ENCODE measurements around the gene TFAP2E. TPM values are rescaled to one million over a fixed set of nuclear protein-coding genes. Genes with fewer than 3 reads are reported as not detected.
A peak's percentile ranks its signal among the peaks of the same experiment; 100 is the strongest.

TFAP2E gene
- total RNA-seq, 1 donor from 2014 or later, result 10.2 TPM

DNA sequence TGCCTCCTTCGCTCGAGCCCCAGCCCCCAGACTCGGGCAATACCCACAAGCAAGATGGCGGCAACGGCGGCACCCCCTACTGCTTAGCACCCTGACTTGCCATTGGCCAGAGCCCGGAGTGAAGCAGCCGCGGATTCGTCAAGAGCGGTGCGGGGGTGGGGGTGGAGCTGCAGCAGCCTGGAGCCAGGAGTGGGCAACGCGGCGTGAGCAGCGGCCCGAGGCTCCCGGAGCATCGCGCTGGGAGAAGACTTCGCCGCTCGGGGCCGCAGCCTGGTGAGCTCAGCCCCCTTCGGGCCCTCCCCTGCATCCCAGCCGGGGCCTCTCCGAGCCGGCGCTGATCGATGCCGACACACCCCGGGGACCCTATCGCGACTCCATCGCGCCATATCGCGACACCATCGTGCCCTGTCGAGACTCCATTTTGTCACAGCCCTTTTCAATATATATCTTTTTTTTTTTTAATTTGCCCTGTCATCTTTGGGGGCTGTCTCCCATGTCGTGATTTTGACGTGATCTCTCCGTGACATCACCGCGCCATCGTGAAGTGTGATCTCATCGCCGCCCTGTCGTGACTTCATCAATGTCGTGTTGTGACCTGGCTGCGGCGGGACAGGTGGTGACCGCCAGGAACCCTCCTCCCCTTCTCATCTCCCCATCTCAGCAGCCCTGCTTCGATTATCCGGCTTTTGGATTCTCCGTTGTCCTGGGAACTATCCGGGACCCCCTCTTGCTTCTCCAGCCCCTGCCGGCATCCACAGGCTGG lies 15.3 kb upstream of the TFAP2E start, which contains the start of gene NCDN:
Gene NCDN, plus strand, starts transcription at position 189 of the 763 bp plus-strand sequence. Its CDS starts 392 bp downstream, at position 581.
- H3K36me3 ChIP-seq, result peaks cover 4 to 20% of the 10 kb centered on the region in 2 donors
- peak within 1 kb of the TSS; percentile 85 to 98 for H3K4me3 ChIP-seq
- H3K4me1 ChIP-seq, result peaks cover 4 to 46% of the 10 kb centered on the region in 2 donors
- no peaks in the 10 kb centered on the region for H3K27me3 ChIP-seq
- peak within 1 kb of the TSS; percentile 95 to 97 for H3K27ac ChIP-seq
- intact Hi-C loops (cut with DNase I), result loop anchor here (2.0 to 5.0 kb wide), 6 partner anchors 19 to 365 kb away; partner anchors contain the start of genes C1orf216, PSMB2 and SFPQ
- DNase-seq (ENCODE audit: low spot score in 2 of 2), result peak; percentile 91 to 99
- TF ChIP-seq, protein P1, sequence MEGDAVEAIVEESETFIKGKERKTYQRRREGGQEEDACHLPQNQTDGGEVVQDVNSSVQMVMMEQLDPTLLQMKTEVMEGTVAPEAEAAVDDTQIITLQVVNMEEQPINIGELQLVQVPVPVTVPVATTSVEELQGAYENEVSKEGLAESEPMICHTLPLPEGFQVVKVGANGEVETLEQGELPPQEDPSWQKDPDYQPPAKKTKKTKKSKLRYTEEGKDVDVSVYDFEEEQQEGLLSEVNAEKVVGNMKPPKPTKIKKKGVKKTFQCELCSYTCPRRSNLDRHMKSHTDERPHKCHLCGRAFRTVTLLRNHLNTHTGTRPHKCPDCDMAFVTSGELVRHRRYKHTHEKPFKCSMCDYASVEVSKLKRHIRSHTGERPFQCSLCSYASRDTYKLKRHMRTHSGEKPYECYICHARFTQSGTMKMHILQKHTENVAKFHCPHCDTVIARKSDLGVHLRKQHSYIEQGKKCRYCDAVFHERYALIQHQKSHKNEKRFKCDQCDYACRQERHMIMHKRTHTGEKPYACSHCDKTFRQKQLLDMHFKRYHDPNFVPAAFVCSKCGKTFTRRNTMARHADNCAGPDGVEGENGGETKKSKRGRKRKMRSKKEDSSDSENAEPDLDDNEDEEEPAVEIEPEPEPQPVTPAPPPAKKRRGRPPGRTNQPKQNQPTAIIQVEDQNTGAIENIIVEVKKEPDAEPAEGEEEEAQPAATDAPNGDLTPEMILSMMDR (IDR thresholded peaks at IDR 0.05), result no peak
- H3K9me3 ChIP-seq, result no peaks in the 10 kb centered on the region

DNA sequence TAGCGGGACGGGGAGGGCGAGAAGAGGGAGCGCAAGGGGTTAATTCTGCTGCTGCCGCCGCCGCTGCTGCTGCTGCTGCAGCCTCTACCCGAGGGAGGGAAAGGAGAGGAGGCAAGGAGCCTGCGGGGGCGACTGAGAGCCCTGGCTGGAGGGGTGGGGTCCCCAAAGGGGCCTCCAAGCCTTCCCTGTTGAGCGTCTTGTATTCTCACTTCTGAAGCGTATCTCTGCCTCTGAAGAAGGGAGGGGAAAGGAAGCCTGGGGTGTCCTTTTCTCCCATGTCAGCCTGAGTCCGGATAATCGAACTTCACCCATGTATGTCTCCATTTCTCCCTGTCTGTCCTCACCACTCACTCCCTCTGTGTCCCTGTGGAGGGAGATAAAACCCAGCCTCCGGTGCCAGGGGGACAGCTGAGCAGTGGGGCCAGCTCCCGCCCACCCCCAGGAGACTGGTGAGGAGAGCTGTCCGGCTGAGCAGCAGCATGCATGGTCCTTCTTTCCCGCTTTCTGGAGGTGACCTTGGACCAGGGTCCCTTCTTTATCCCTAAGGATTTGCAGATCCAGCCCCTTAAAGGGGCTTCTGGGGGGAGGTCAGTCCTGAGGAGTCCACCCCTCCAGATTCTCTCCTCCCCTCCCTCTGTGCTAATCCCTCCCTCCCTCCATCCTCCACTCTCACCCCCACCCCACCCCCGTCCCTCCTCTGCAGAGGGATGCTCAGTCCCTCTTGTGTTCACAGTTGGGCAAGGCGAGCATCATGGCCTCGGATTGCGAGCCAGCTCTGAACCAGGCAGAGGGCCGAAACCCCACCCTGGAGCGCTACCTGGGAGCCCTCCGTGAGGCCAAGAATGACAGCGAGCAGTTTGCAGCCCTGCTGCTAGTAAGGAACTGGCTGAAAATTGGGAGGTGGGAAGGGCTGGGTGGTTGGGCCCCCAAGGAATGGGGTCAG lies 14.5 kb upstream of the TFAP2E start:
- H3K27ac ChIP-seq, result peak overlapping the region; percentile 95 to 97
- TF ChIP-seq, protein P1 (IDR thresholded peaks at IDR 0.05), result no peak
- H3K27me3 ChIP-seq, result no peaks in the 10 kb centered on the region
- H3K36me3 ChIP-seq, result peaks cover 7 to 22% of the 10 kb centered on the region in 2 donors
- H3K9me3 ChIP-seq, result no peaks in the 10 kb centered on the region
- intact Hi-C loops (cut with DNase I), result loop anchor here (5.0 kb wide), 2 partner anchors 84 to 214 kb away; partner anchors contain the start of gene PSMB2
- no peak for DNase-seq (ENCODE audit: low spot score in 2 of 2)
- H3K4me3 ChIP-seq, result peak overlapping the region; percentile 85 to 98
- peaks cover 4 to 44% of the 10 kb centered on the region in 2 donors for H3K4me1 ChIP-seq

- Histone ChIP-seq H3K27ac (peak overlapping the region; percentile 32 to 95), H3K9me3 (no peaks in the 10 kb centered on the region), H3K27me3 (no peaks in the 10 kb centered on the region), H3K4me1 (peaks cover 4 to 40% of the 10 kb centered on the region in 2 donors), H3K4me3 (peak overlapping the region in 1 of 2 donors; percentile 85), H3K36me3 (peaks cover 10 to 22% of the 10 kb centered on the region in 2 donors)
- DNase-seq (ENCODE audit: low spot score in 2 of 2), result no peak
- TF ChIP-seq, protein P1 (IDR thresholded peaks at IDR 0.05), result no peak
- intact Hi-C loops (cut with DNase I), result loop anchor here (5.0 kb wide), 2 partner anchors 83 to 213 kb away; partner anchors contain the start of gene PSMB2
Measured at GRCh38 chr1:35559317-35559944, 13.7 kb upstream of the TFAP2E start.

DNA sequence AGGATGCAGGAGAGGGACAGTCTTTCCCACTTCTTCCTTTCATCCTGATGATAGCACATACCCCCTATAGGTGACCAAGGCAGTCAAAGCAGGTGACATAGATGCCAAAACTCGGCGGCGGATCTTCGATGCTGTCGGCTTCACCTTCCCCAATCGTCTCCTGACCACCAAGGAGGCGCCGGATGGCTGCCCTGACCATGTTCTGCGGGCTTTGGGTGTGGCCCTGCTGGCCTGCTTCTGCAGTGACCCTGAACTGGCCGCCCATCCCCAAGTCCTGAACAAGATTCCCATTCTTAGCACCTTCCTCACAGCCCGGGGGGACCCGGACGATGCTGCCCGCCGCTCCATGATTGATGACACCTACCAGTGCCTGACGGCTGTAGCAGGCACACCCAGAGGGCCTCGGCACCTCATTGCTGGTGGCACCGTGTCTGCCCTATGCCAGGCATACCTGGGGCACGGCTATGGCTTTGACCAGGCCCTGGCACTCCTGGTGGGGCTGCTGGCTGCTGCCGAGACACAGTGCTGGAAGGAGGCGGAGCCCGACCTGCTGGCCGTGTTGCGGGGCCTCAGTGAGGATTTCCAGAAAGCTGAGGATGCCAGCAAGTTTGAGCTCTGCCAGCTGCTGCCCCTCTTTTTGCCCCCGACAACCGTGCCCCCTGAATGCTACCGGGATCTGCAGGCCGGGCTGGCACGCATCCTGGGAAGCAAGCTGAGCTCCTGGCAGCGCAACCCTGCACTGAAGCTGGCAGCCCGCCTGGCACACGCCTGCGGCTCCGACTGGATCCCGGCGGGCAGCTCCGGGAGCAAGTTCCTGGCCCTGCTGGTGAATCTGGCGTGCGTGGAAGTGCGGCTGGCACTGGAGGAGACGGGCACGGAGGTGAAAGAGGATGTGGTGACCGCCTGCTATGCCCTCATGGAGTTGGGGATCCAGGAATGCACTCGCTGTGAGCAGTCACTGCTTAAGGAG lies 12.6 kb upstream of the TFAP2E start:
- Histone ChIP-seq H3K4me1 (peaks cover 4 to 35% of the 10 kb centered on the region in 2 donors), H3K9me3 (no peaks in the 10 kb centered on the region), H3K4me3 (peak overlapping the region in 1 of 2 donors; percentile 39), H3K27me3 (no peaks in the 10 kb centered on the region), H3K27ac (peak overlapping the region; percentile 9 to 11), H3K36me3 (peaks cover 10 to 29% of the 10 kb centered on the region in 2 donors)
- DNase-seq (ENCODE audit: low spot score in 2 of 2), result no peak
- intact Hi-C loops (cut with DNase I), result no loop called here
- TF ChIP-seq, protein P1 (IDR thresholded peaks at IDR 0.05), result no peak

Data from ascending aorta (tissue), 2 donors.